H1 (cell line): ENCODE measurements around the gene KLF2.

Experiments
- BCL11A ChIP-seq, 2 experiments: IDR thresholded peaks; one replicate each; pipeline ENCODE4 v1.6.1; 2011; ENCODE audit warnings: low read depth in 2 of 2, low read length in 2 of 2, mild to moderate bottlenecking in 2 of 2
- CBX8 ChIP-seq: fragments of 300-800, 300-1000 bp; sonication (generic); IDR thresholded peaks from 2 replicates; pipeline ENCODE4 v1.7.1; 2016; ENCODE audit warnings: low read depth, low read length, borderline replicate concordance
- CEBPB ChIP-seq: IDR thresholded peaks from 2 replicates; pipeline ENCODE4 v1.6.1; 2012; ENCODE audit warnings: low read depth, low read length
- JUN ChIP-seq: IDR thresholded peaks from 2 replicates; pipeline ENCODE4 v1.6.1; 2011; ENCODE audit warnings: low read depth, mild to moderate bottlenecking, improper control_type of control experiment, low read length
- POLR2A ChIP-seq, 2 experiments: IDR thresholded peaks; 1 replicate in 1 of 2; 2 replicates in 1 of 2; pipeline ENCODE4 v1.6.1; 2011; ENCODE audit warnings: low read depth in 2 of 2, low read length in 2 of 2, mild to moderate bottlenecking in 2 of 2; ENCODE audit errors: control extremely low read depth in 1 of 2
- SP1 ChIP-seq: IDR thresholded peaks from 2 replicates; pipeline ENCODE4 v1.6.1; 2011; ENCODE audit warnings: low read depth, low read length
- SP2 ChIP-seq: IDR thresholded peaks from 2 replicates; pipeline ENCODE4 v1.6.1; 2012; ENCODE audit warnings: mild to moderate bottlenecking, low read length, inconsistent platforms
- TF ChIP-seq, protein P1 (sequence below), 3 experiments: IDR thresholded peaks; 1 replicate in 2 of 3; 2 replicates in 1 of 3; pipeline versions ENCODE4 v1.5.1 to v1.6.1; 2011; ENCODE audit warnings: low read length in 3 of 3, mild to moderate bottlenecking in 3 of 3, inconsistent platforms in 2 of 3, low read depth in 1 of 3, moderate library complexity in 1 of 3; ENCODE audit not compliant: insufficient read depth in 1 of 3; ENCODE audit errors: control extremely low read depth in 1 of 3

DNA sequence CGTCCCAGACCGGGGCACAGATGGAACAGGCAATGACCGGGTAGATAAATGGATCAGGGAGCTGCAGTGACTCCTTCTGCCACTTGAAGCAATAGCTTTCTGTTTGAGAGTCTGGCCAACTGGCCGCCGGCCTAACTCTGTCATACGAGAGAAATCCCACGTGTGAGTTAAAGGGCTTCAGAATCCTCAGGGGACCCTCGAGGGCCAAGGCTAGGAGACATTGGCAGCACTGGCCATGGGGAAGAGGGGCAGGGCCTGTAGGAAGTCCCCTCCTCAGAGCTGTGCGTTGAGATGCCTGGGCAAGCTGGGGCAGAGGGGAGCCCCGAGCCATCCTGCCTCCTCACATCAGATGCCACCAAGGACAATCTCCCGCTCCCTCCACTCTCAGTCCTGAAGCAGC is 51.6 kb downstream of the KLF2 start:
- TF ChIP-seq, protein P1, sequence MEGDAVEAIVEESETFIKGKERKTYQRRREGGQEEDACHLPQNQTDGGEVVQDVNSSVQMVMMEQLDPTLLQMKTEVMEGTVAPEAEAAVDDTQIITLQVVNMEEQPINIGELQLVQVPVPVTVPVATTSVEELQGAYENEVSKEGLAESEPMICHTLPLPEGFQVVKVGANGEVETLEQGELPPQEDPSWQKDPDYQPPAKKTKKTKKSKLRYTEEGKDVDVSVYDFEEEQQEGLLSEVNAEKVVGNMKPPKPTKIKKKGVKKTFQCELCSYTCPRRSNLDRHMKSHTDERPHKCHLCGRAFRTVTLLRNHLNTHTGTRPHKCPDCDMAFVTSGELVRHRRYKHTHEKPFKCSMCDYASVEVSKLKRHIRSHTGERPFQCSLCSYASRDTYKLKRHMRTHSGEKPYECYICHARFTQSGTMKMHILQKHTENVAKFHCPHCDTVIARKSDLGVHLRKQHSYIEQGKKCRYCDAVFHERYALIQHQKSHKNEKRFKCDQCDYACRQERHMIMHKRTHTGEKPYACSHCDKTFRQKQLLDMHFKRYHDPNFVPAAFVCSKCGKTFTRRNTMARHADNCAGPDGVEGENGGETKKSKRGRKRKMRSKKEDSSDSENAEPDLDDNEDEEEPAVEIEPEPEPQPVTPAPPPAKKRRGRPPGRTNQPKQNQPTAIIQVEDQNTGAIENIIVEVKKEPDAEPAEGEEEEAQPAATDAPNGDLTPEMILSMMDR (IDR thresholded peaks at IDR 0.05; ENCODE audit: control extremely low read depth in 1 of 3, insufficient read depth in 1 of 3, low read depth in 1 of 3, low read length in 3 of 3): no peak
- TF ChIP-seq SP1 (no peak), BCL11A (IDR thresholded peaks at IDR 0.05; ENCODE audit: low read depth in 2 of 2, low read length in 2 of 2) (no peak), SP2 (no peak), POLR2A (IDR thresholded peaks at IDR 0.05; ENCODE audit: control extremely low read depth in 1 of 2, low read depth in 2 of 2, low read length in 2 of 2) (no peak), JUN (no peak), CEBPB (no peak), CBX8 (no peak)
